ENCODE results near the gene ARRDC5. TPM values are rescaled to one million over a fixed set of nuclear protein-coding genes. Genes with fewer than 3 reads are reported as not detected.

ARRDC5 gene
- total and polyA plus RNA-seq, 2 of the 8 experiments (the other 6 are each of a cell fraction or from before 2014, with no cell fraction given): not detected

GRCh38 chr19:4916292-4917082 is 13.8 kb upstream of the ARRDC5 start (continued):
- TF ChIP-seq TBP (IDR thresholded peaks at IDR 0.05; ENCODE audit: low read depth, low read length) (no peak), RXRA (IDR thresholded peaks at IDR 0.05; ENCODE audit: insufficient read depth, low read depth, low read length) (no peak), JUND (IDR thresholded peaks at IDR 0.05; ENCODE audit: low read length) (no peak), TEAD4 (IDR thresholded peaks at IDR 0.05; ENCODE audit: low read depth, low read length) (no peak), ASH2L (IDR thresholded peaks at IDR 0.05; ENCODE audit: low read length) (no peak), NANOG (IDR thresholded peaks at IDR 0.05; ENCODE audit: insufficient read depth, low read depth, low read length, poor library complexity, severe bottlenecking) (no peak), GTF2F1 (IDR thresholded peaks at IDR 0.05; ENCODE audit: borderline replicate concordance, low read depth, low read length) (no peak), POU5F1 (IDR thresholded peaks at IDR 0.05; ENCODE audit: low read depth, low read length) (no peak)

Measured in H1 (cell line).